VCaP (cell line): ENCODE data around the gene B3GAT2.

Experiments
- H3K27ac ChIP-seq: fragments of 450-650 bp; 2 replicates; pipeline ENCODE4 v1.5.1; 2017
- CTCF ChIP-seq: fragments of 450-650 bp; conservative IDR thresholded peaks from 2 replicates; pipeline ENCODE4 v1.5.1; 2017; ENCODE audit warnings: mild to moderate bottlenecking, moderate library complexity

Gene B3GAT2

GRCh38 chr6:70900047-70900446 is 56.8 kb downstream of the B3GAT2 start:
- TF ChIP-seq CTCF: no peak
- no peak overlapping the region for H3K27ac ChIP-seq

GRCh38 chr6:70894001-70894400 is 62.9 kb downstream of the B3GAT2 start:
- TF ChIP-seq CTCF: no peak
- no peak overlapping the region for H3K27ac ChIP-seq

- H3K27ac ChIP-seq: no peak overlapping the region
- no peak for TF ChIP-seq CTCF
Measured at GRCh38 chr6:70889270-70889669, 67.6 kb downstream of the B3GAT2 start.

- H3K27ac ChIP-seq: no peak overlapping the region
- no peak for TF ChIP-seq CTCF
Measured at GRCh38 chr6:70886661-70887060, 70.2 kb downstream of the B3GAT2 start.

GRCh38 chr6:70886071-70886470 is 70.8 kb downstream of the B3GAT2 start:
- H3K27ac ChIP-seq: no peak overlapping the region
- TF ChIP-seq CTCF: no peak

GRCh38 chr6:70884074-70884983 is 72.5 kb downstream of the B3GAT2 start:
- peak; percentile 94 for TF ChIP-seq CTCF
- H3K27ac ChIP-seq: no peak overlapping the region

GRCh38 chr6:70879496-70879895 is 77.4 kb downstream of the B3GAT2 start:
- no peak for TF ChIP-seq CTCF
- H3K27ac ChIP-seq: no peak overlapping the region
